GM18858 (cell line): ENCODE results near the gene PDIA6.
"Not testable (repeated sequence)": the region's sequence is repeated elsewhere in the genome, so short reads cannot be mapped to it uniquely, and the experiment has no call there.

Experiments
- ATAC-seq: cut with Tn5 transposase; IDR thresholded peaks from one replicate; pipeline ENCODE4 v1.9.1; 2021; ENCODE audit not compliant: unreplicated experiment

PDIA6 gene

GRCh38 chr2:10833021-10833420 lies 20.4 kb upstream of the PDIA6 start:
- no peak for ATAC-seq

- ATAC-seq, result peak; percentile 94
These were observed 19.8 kb upstream of the PDIA6 start for GRCh38 chr2:10832203-10832936.

- ATAC-seq, result no peak
These were observed 18.9 kb upstream of the PDIA6 start for GRCh38 chr2:10831400-10831985.

DNA sequence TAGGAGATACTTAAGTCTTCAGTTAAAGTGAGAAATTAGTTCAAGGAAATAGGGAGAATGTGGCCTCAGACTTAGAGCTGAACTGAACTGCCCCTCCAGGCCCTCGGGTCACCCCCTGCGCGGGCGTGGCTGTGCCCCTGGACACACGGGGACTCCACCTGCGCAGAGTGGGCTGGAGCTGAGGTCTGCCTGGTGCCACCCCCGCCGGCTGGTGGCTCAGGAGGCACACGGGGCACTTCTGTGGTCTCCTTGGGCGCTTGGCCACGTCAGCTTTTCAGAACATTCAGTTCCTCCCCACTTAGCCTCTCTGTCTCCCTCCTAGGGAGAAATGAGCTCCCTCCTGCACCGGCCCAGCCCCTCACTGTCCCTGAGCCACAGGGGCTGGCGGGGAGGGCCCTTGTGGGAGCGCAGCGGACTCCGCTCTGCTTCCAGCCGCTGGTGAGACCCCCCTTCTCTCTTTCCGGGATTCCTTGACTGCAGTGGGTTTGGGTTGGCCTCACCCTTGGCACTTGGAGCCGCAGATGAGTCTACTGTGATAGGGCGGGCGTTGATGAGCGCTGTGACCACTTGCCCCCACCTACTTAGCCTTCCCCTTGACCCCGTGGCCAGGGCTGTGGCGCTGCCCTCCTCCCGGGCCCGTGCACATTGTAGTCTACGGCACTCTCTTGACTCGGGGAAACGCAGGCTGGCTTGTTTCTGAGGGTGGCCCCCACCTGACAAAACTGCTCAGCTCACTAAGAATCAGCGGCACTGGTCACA lies 18.2 kb upstream of the PDIA6 start:
- no peak for ATAC-seq

- no peak for ATAC-seq
These were observed 17.6 kb upstream of the PDIA6 start for GRCh38 chr2:10830203-10830602.

- no peak for ATAC-seq
These were observed 16.7 kb upstream of the PDIA6 start for GRCh38 chr2:10829299-10829698.

DNA sequence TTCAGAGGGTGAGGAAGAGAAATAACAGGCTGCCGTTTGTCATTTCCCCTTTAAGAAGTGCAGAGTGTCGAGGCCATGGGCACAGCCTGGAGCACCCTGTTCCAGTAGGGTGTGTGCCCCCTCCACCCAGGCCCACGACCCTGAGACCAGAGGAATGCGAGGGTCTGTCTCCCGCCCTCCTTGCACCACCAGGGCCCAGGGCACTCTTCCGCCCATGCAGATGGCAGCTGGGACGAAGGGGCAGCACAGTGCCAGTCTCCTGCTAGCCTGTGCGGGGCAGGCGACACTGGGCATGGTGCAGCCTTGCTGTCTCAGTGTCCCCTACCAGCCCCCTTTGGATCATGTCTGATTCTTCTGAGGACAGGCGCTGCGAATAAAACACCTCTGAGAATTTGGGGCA lies 15.8 kb upstream of the PDIA6 start:
- no peak for ATAC-seq

DNA sequence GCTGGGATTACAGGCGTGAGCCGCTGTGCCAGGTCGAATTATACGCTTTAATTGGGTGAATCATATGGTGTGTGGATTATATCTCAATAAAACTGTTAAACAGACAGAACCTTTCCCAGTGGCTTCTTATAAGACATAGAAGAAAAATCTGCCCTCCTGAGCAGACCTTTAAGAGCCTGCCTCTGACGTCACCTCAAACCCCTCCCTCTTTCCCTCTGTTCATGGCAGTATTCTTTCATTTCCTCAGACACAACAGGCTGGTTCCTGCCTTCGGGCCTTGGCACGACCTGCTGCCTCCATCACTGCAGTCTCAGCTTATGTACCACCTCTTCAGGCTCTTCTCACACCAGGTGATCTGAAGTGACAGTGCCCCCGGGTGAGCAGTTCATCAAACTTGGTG lies 14.0 kb upstream of the PDIA6 start:
- ATAC-seq, result no peak

GRCh38 chr2:10826026-10826425 lies 13.4 kb upstream of the PDIA6 start:
- ATAC-seq, result no peak

GRCh38 chr2:10824191-10824590 lies 11.6 kb upstream of the PDIA6 start:
- no peak for ATAC-seq

DNA sequence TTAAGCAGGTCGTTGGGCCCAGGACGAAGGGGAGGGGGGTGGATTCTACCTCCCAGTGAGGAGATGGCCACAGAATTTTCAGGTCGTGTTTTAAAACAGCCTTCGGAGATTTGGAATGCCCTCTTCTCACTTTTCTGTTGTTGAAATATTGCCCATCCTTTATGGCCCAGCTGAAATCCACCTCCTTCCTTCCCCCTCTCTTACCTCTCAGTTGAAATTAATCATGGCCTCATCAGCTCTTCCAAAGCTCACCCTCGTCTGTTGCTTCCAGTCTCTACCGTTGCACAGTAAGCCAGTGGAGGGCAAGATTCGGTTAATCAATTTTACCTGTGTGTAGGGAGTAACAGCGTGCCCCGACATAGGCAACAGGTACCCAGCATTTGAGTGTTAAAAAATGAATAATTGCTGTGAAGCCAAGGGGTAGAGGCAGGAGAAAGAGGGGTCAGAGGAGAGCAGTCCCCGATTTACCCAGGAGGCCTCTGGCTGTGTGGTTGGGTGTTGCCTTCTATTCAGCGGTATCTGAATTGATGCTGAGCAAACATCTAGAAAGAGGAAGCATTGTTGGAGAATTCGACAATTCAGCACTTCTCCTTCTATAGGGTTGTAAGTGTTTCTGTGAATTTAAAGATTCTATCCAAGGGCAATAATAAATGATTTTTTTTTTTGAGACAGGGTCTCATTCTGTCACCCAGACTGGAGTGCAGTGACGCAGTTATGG lies 8.6 kb upstream of the PDIA6 start:
- ATAC-seq, result no peak

DNA sequence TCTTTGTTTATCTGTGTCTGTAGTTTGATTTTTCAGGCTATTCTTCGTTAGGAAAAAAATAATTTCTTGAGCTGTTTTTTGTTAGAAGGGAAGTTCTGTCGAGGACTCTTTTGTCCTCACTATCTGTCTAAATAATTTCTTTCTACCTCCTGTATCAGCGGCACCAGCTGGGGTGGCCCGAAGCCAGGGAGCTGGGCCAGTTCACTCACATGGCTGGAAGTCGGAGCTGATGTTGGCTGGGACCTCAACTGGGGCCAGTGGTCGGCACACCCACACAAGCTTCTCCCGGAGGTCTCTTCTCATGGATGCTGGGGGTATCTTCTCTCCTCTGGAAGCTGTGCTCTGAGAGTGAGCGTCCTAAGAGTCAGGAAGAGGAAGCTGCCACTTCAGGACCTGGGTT lies 8.0 kb upstream of the PDIA6 start:
- ATAC-seq, result no peak

DNA sequence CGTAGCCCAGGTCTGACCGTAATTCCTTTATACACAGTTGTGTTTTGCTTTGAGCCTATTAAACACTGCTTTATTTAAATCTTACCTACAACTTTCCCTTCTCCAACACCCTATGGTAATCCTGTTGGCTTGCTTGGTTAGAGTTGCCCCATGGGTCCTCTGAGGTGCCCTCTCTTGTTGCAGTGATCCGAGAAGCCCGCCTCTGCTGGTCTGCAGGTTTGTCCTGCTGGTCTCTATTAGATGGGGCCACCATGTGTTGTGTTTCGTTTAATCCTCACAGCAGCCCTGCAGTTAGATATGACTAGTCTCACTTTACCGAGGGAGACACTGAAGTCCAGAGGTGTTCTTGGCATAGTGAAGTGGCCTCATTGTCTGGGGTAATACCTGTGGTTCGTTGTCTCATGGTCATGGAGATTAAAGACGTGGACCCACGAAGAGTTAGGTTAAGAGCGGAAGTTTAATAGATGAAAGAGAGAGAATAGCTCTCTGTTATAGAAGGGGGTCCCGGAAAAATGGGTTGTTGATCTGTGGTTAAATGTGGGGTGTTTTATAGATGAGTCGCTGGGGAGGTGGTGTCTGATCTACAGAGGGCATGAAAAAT lies 7.2 kb upstream of the PDIA6 start:
- ATAC-seq, result no peak

- no peak for ATAC-seq
These were observed 6.4 kb upstream of the PDIA6 start for GRCh38 chr2:10818984-10819383.

- not testable (repeated sequence) for ATAC-seq
These were observed 5.7 kb upstream of the PDIA6 start for GRCh38 chr2:10818305-10818704.

GRCh38 chr2:10817413-10817812 lies 4.8 kb upstream of the PDIA6 start:
- no peak for ATAC-seq

GRCh38 chr2:10814571-10815331 lies 2.2 kb upstream of the PDIA6 start:
- no peak for ATAC-seq

DNA sequence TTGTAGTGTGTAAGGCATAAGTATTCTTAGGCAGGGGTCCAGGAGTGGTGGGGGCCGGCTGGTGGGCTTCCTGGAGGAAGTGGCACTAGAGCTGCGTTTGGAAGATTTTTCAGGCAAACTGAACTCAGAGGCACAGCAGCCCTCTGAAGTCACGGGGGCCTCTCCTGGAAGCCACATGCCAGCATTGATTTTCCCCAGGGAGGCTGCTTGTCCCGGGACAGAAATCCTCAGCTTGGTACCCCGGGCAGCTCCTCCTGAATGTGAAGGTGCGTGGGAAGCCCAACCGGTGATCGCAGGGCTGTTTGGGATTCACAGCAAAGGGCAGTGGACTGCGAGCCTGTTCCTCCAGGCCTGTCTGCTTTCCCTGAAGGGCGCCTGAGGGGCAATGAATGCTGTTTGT lies 1.6 kb upstream of the PDIA6 start:
- no peak for ATAC-seq

DNA sequence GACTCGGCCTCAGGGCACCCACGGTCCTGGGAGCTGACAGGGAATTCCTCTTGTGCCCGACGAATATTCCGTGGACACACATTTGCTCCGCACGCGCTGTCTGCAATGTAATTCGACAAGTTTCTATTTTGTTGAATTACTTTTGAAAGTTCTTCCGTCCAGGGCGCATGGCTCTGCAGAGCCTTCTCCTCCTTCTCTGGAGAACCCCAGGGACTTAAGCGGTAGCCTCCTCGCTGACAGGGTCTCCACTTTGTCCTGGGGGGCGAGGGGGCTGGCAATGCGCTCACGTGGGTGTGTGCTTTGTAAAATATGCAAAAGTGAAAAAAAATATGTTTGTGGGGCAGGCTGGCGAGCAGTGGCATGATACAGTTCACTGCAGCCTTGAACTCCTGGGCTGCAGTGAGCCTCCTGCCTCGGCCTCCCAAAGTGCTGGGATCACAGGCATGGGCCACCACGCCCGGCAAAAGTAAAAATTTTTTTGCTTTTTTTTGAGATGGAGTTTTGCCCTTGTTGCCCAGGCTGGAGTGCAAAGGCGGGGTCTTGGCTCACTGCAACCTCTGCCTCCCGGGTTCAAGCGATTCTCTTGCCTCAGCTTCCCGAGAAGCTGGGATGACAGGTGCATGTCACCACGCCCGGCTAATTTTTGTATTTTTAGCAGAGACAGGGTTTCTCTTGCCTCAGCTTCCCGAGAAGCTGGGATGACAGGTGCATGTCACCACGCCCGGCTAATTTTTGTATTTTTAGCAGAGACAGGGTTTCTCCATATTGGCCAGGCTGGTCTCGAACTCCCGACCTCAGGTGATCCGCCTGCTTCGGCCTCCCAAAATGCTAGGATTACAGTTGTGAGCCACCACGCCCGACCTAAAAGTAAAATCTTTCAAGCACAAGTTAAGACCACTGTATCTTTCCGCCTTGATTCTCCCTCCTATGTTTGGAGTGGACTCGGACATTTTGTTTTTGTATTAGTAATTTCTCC lies 866 bp upstream of the PDIA6 start:
- not testable (repeated sequence) for ATAC-seq
